ENCODE results near the gene ZNF821.

GRCh38 chr16:71869089-71869488, 14.9 kb downstream of the ZNF821 start:
- TF ChIP-seq CTCF (IDR thresholded peaks at IDR 0.05) (no peak), POLR2A (IDR thresholded peaks at IDR 0.05) (no peak)

Measured in Peyer's patch (tissue), 4 donors.